HEK293 (cell line): Measurements from ENCODE around the gene SPRED3.

Source experiments
- GFI1B ChIP-seq: fragments of 450-650 bp; formaldehyde crosslinking; IDR thresholded peaks from 2 replicates; pipeline ENCODE4 v1.5.1; 2016; ENCODE audit warnings: missing biosample characterization, missing genetic modification characterization
- KLF1 ChIP-seq: fragments of 450-650 bp; formaldehyde crosslinking; IDR thresholded peaks from 2 replicates; pipeline ENCODE4 v1.5.1; 2016; ENCODE audit warnings: missing biosample characterization, missing genetic modification characterization
- MYNN ChIP-seq: fragments of 450-650 bp; formaldehyde crosslinking; IDR thresholded peaks from 2 replicates; pipeline ENCODE4 v1.5.1; 2016; ENCODE audit warnings: missing biosample characterization, missing genetic modification characterization, borderline replicate concordance
- MZF1 ChIP-seq: fragments of 450-650 bp; formaldehyde crosslinking; IDR thresholded peaks from 2 replicates; pipeline ENCODE4 v1.5.1; 2017; ENCODE audit warnings: missing biosample characterization, missing genetic modification characterization, borderline replicate concordance
- PATZ1 ChIP-seq: fragments of 450-650 bp; formaldehyde crosslinking; IDR thresholded peaks from 2 replicates; pipeline ENCODE4 v1.5.1; 2016; ENCODE audit warnings: missing biosample characterization, missing genetic modification characterization
- PRDM1 ChIP-seq: fragments of 450-650 bp; formaldehyde crosslinking; IDR thresholded peaks from 2 replicates; pipeline ENCODE4; 2016; ENCODE audit warnings: missing biosample characterization, missing genetic modification characterization
- PRDM10 ChIP-seq: fragments of 450-650 bp; formaldehyde crosslinking; IDR thresholded peaks from 2 replicates; pipeline ENCODE4 v1.5.1; 2016; ENCODE audit warnings: missing biosample characterization, missing genetic modification characterization
- WT1 ChIP-seq: fragments of 450-650 bp; formaldehyde crosslinking; IDR thresholded peaks from 2 replicates; pipeline ENCODE4 v1.5.1; 2016; ENCODE audit warnings: missing biosample characterization, missing genetic modification characterization
- YY2 ChIP-seq: fragments of 450-650 bp; formaldehyde crosslinking; IDR thresholded peaks from 2 replicates; pipeline ENCODE4 v1.5.1; 2016; ENCODE audit warnings: missing biosample characterization, missing genetic modification characterization
- ZBTB1 ChIP-seq: fragments of 450-650 bp; formaldehyde crosslinking; IDR thresholded peaks from 2 replicates; pipeline ENCODE4 v1.5.1; 2016; ENCODE audit warnings: missing biosample characterization, missing genetic modification characterization
- ZBTB17 ChIP-seq: fragments of 450-650 bp; formaldehyde crosslinking; IDR thresholded peaks from 2 replicates; pipeline ENCODE4 v1.5.1; 2016; ENCODE audit warnings: missing biosample characterization, missing genetic modification characterization
- ZBTB21 ChIP-seq: fragments of 450-650 bp; formaldehyde crosslinking; IDR thresholded peaks from 2 replicates; pipeline ENCODE4 v1.5.1; 2017; ENCODE audit warnings: missing biosample characterization, missing genetic modification characterization
- ZBTB48 ChIP-seq: fragments of 450-650 bp; formaldehyde crosslinking; IDR thresholded peaks from 2 replicates; pipeline ENCODE4 v1.5.1; 2016; ENCODE audit warnings: missing biosample characterization, missing genetic modification characterization
- ZBTB7A ChIP-seq: fragments of 450-650 bp; formaldehyde crosslinking; IDR thresholded peaks from 2 replicates; pipeline ENCODE4 v1.5.1; 2016; ENCODE audit warnings: low read depth, missing biosample characterization, missing genetic modification characterization
- ZFHX2 ChIP-seq: fragments of 450-650 bp; formaldehyde crosslinking; conservative IDR thresholded peaks from 2 replicates; pipeline ENCODE4 v1.5.1; 2016; ENCODE audit warnings: missing biosample characterization, missing genetic modification characterization
- ZNF23 ChIP-seq: fragments of 450-650 bp; formaldehyde crosslinking; IDR thresholded peaks from 2 replicates; pipeline ENCODE4 v1.5.1; 2016; ENCODE audit warnings: missing biosample characterization, missing genetic modification characterization, borderline replicate concordance
- ZNF24 ChIP-seq: fragments of 450-650 bp; formaldehyde crosslinking; IDR thresholded peaks from 2 replicates; pipeline ENCODE4 v1.5.1; 2016; ENCODE audit warnings: missing biosample characterization, missing genetic modification characterization
- ZNF302 ChIP-seq: fragments of 450-650 bp; formaldehyde crosslinking; IDR thresholded peaks from 2 replicates; pipeline ENCODE4 v1.5.1; 2016; ENCODE audit warnings: missing biosample characterization, missing genetic modification characterization, low read depth
- ZNF354C ChIP-seq: fragments of 450-650 bp; formaldehyde crosslinking; IDR thresholded peaks from 2 replicates; pipeline ENCODE4 v1.5.1; 2016; ENCODE audit warnings: missing biosample characterization, missing genetic modification characterization, low read depth, borderline replicate concordance
- ZNF366 ChIP-seq: fragments of 450-650 bp; formaldehyde crosslinking; conservative IDR thresholded peaks from 2 replicates; pipeline ENCODE4 v1.5.1; 2016; ENCODE audit warnings: missing biosample characterization, missing genetic modification characterization
- ZNF394 ChIP-seq: fragments of 450-650 bp; formaldehyde crosslinking; IDR thresholded peaks from 2 replicates; pipeline ENCODE4 v1.5.1; 2016; ENCODE audit warnings: missing biosample characterization, missing genetic modification characterization, mild to moderate bottlenecking, moderate library complexity, borderline replicate concordance
- ZNF404 ChIP-seq: fragments of 450-650 bp; formaldehyde crosslinking; IDR thresholded peaks from 2 replicates; pipeline ENCODE4 v1.5.1; 2017; ENCODE audit warnings: missing biosample characterization, missing genetic modification characterization
- ZNF449 ChIP-seq: fragments of 450-650 bp; formaldehyde crosslinking; IDR thresholded peaks from 2 replicates; pipeline ENCODE4 v1.5.1; 2017; ENCODE audit warnings: missing biosample characterization, mild to moderate bottlenecking, missing genetic modification characterization, moderate library complexity
- ZNF473 ChIP-seq: fragments of 450-650 bp; formaldehyde crosslinking; IDR thresholded peaks from 2 replicates; pipeline ENCODE4 v1.5.1; 2017; ENCODE audit warnings: missing biosample characterization, missing genetic modification characterization
- ZNF558 ChIP-seq: fragments of 450-650 bp; formaldehyde crosslinking; IDR thresholded peaks from 2 replicates; pipeline ENCODE4 v1.5.1; 2016; ENCODE audit warnings: missing biosample characterization, missing genetic modification characterization
- ZNF585B ChIP-seq: fragments of 450-650 bp; formaldehyde crosslinking; IDR thresholded peaks from 2 replicates; pipeline ENCODE4 v1.5.1; 2016; ENCODE audit warnings: missing biosample characterization, missing genetic modification characterization
- ZNF610 ChIP-seq: fragments of 450-650 bp; formaldehyde crosslinking; IDR thresholded peaks from 2 replicates; pipeline ENCODE4 v1.5.1; 2016; ENCODE audit warnings: missing biosample characterization, missing genetic modification characterization, borderline replicate concordance
- ZNF623 ChIP-seq: fragments of 450-650 bp; formaldehyde crosslinking; IDR thresholded peaks from 2 replicates; pipeline ENCODE4 v1.5.1; 2016; ENCODE audit warnings: missing biosample characterization, missing genetic modification characterization
- ZNF629 ChIP-seq: fragments of 450-650 bp; formaldehyde crosslinking; IDR thresholded peaks from 2 replicates; pipeline ENCODE4 v1.5.1; 2017; ENCODE audit warnings: missing biosample characterization, missing genetic modification characterization
- ZNF658 ChIP-seq: fragments of 450-650 bp; formaldehyde crosslinking; IDR thresholded peaks from 2 replicates; pipeline ENCODE4; 2016; ENCODE audit warnings: missing biosample characterization, missing genetic modification characterization
- ZNF747 ChIP-seq: fragments of 450-650 bp; formaldehyde crosslinking; IDR thresholded peaks from 2 replicates; pipeline ENCODE4 v1.5.1; 2016; ENCODE audit warnings: missing biosample characterization, missing genetic modification characterization
- ZNF791 ChIP-seq: fragments of 450-650 bp; formaldehyde crosslinking; IDR thresholded peaks from 2 replicates; pipeline ENCODE4 v1.5.1; 2016; ENCODE audit warnings: missing biosample characterization, missing genetic modification characterization
- ZNF792 ChIP-seq: fragments of 450-650 bp; formaldehyde crosslinking; IDR thresholded peaks from 2 replicates; pipeline ENCODE4 v1.5.1; 2016; ENCODE audit warnings: missing biosample characterization, missing genetic modification characterization
- ZNF843 ChIP-seq: fragments of 450-650 bp; formaldehyde crosslinking; IDR thresholded peaks from 2 replicates; pipeline ENCODE4 v1.5.1; 2016; ENCODE audit warnings: missing biosample characterization, missing genetic modification characterization

SPRED3 gene

GRCh38 chr19:38417544-38418506 is 29.3 kb downstream of the SPRED3 start (continued):
- TF ChIP-seq ZNF449 (tag by site-specific recombination) (peak; percentile 74), ZNF629 (tag by site-specific recombination) (peak; percentile 90), ZNF354C (tag by site-specific recombination) (no peak), YY2 (tag by site-specific recombination) (0 out of 2 replicates have a peak, but pooled peaks have one; percentile 23), ZBTB21 (tag by site-specific recombination) (peak; percentile 89), ZNF623 (tag by site-specific recombination) (no peak), PRDM1 (peak; percentile 46; the same call in 1 of the 2 replicates), KLF1 (peak; percentile 99), MZF1 (tag by site-specific recombination) (peak; percentile 90), ZNF658 (tag by site-specific recombination) (no peak), ZNF23 (no peak), ZNF585B (tag by site-specific recombination) (no peak), WT1 (tag by site-specific recombination) (peak; percentile 63; the same call in 1 of the 2 replicates), ZBTB1 (no peak), ZNF302 (no peak), GFI1B (tag by site-specific recombination) (no peak), ZBTB7A (tag by site-specific recombination) (no peak), ZBTB48 (tag by site-specific recombination) (peak; percentile 42), ZNF791 (tag by site-specific recombination) (0 out of 2 replicates have a peak, but pooled peaks have one; percentile 10), PATZ1 (peak; percentile 77), ZNF394 (no peak), ZNF24 (tag by site-specific recombination) (no peak), ZNF792 (peak; percentile 55; the same call in 1 of the 2 replicates), ZNF473 (tag by site-specific recombination) (no peak), ZNF610 (tag by site-specific recombination) (no peak), ZNF404 (tag by site-specific recombination) (no peak), ZNF843 (0 out of 2 replicates have a peak, but pooled peaks have one; percentile 10), ZNF558 (no peak), PRDM10 (tag by site-specific recombination) (peak; percentile 45), ZNF366 (peak; percentile 79), ZBTB17 (tag by site-specific recombination) (peak; percentile 60), MYNN (tag by site-specific recombination) (no peak), ZFHX2 (no peak), ZNF747 (tag by site-specific recombination) (no peak)
